ENCODE data around the gene GPBAR1. TPM values are rescaled to one million over a fixed set of nuclear protein-coding genes. Genes with fewer than 3 reads are reported as not detected.

The GPBAR1 gene
- total and polyA plus RNA-seq, 9 of the 15 experiments (the other 6 are each of a cell fraction or from before 2014, with no cell fraction given) = not detected

DNA sequence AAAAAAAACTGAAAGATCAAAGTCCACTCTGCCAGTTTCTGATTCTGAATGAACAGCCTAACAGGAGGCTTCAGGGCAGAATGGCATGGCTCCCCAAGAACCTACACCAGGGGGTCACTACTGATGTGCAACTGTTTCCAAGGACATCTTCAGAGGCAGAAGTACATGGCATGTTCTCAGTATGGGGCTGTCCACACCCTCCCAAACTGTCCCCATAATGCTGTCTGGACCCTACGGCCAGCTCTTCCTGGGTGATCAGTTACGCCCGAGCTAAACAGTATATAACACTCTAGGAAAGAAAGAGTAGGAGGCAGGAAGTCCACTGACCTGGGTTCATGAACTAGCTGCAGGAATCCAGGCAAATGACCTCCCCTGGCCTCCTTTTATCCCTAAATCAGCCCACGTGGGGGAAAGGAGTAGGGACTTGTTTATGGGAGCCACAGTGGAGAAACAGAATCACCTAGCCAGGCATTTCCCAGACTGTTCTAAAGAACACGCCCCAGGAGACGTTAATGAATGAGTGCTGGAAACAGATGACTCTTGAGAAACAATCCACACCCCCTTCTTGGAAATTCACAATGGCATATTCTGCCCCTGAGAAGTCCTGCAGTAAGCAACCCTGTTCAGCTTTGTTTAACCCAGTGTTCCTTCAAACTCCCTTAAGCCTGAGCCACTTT, 29.0 kb downstream of the GPBAR1 start:
- Histone ChIP-seq H3K27me3 (ENCODE audit: control insufficient read depth in 2 of 2, insufficient read depth in 2 of 2, low read length in 2 of 2) (no peaks in the 10 kb centered on the region), H3K36me3 (ENCODE audit: control insufficient read depth, insufficient read depth, low read length) (peaks cover 28% of the 10 kb centered on the region), H3K9me3 (replicated peaks; ENCODE audit: control insufficient read depth, insufficient read depth, low read depth, low read length) (no peaks in the 10 kb centered on the region), H3K4me1 (replicated peaks in 1 of 2; ENCODE audit: control insufficient read depth in 2 of 2, insufficient read depth in 2 of 2, low read length in 2 of 2) (peaks cover 48 to 59% of the 10 kb centered on the region in 2 experiments), H3K27ac (ENCODE audit: extremely low read depth, low read depth, low read length) (peak overlapping the region; percentile 88), H3K9me1 (ENCODE audit: control insufficient read depth, insufficient read depth, low read length) (peaks cover 3% of the 10 kb centered on the region), H3K4me3 (peak overlapping the region; percentile 62), H3K4me2 (ENCODE audit: insufficient read depth, low read length) (peak overlapping the region; percentile 94), H3K79me2 (ENCODE audit: control insufficient read depth, insufficient read depth, low read length) (peaks cover 76% of the 10 kb centered on the region), H2AFZ (ENCODE audit: low read depth, low read length) (no peak overlapping the region), H4K20me1 (replicated peaks; ENCODE audit: control insufficient read depth, insufficient read depth, low read length) (peaks cover 6% of the 10 kb centered on the region; the same call in 1 of the 2 replicates), H3K9ac (ENCODE audit: insufficient read depth in 1 of 2, low read depth in 2 of 2, low read length in 2 of 2) (peak overlapping the region; percentile 82 to 92; a peak in 3 of 4 replicates)
- ChIA-PET POLR2A (interaction anchor here (0.6 to 2.5 kb wide), 8 partner anchors 10 to 119 kb away, joined by 3 to 10 read pairs (median 4); partner anchors contain the start of genes AAMP and PNKD), CTCF (ENCODE audit: low intra/inter-chr PET ratio) (no interaction called here)
- DNase-seq (ENCODE audit: extremely low read depth in 1 of 4, low spot score in 3 of 4) (peak in 1 of 4 experiments; percentile 54), ATAC-seq (no peak), FAIRE-seq (no peak)
- TF ChIP-seq, protein P1, sequence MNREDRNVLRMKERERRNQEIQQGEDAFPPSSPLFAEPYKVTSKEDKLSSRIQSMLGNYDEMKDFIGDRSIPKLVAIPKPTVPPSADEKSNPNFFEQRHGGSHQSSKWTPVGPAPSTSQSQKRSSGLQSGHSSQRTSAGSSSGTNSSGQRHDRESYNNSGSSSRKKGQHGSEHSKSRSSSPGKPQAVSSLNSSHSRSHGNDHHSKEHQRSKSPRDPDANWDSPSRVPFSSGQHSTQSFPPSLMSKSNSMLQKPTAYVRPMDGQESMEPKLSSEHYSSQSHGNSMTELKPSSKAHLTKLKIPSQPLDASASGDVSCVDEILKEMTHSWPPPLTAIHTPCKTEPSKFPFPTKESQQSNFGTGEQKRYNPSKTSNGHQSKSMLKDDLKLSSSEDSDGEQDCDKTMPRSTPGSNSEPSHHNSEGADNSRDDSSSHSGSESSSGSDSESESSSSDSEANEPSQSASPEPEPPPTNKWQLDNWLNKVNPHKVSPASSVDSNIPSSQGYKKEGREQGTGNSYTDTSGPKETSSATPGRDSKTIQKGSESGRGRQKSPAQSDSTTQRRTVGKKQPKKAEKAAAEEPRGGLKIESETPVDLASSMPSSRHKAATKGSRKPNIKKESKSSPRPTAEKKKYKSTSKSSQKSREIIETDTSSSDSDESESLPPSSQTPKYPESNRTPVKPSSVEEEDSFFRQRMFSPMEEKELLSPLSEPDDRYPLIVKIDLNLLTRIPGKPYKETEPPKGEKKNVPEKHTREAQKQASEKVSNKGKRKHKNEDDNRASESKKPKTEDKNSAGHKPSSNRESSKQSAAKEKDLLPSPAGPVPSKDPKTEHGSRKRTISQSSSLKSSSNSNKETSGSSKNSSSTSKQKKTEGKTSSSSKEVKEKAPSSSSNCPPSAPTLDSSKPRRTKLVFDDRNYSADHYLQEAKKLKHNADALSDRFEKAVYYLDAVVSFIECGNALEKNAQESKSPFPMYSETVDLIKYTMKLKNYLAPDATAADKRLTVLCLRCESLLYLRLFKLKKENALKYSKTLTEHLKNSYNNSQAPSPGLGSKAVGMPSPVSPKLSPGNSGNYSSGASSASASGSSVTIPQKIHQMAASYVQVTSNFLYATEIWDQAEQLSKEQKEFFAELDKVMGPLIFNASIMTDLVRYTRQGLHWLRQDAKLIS (CRISPR knock-in tag; IDR thresholded peaks at IDR 0.05) = 0 out of 2 replicates have a peak, but pooled peaks have one; percentile 13
- TF ChIP-seq, protein P2, sequence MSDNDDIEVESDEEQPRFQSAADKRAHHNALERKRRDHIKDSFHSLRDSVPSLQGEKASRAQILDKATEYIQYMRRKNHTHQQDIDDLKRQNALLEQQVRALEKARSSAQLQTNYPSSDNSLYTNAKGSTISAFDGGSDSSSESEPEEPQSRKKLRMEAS (CRISPR knock-in tag; IDR thresholded peaks at IDR 0.05) = peak; percentile 10; the same call in 1 of the 2 replicates
- TF ChIP-seq, protein P3, sequence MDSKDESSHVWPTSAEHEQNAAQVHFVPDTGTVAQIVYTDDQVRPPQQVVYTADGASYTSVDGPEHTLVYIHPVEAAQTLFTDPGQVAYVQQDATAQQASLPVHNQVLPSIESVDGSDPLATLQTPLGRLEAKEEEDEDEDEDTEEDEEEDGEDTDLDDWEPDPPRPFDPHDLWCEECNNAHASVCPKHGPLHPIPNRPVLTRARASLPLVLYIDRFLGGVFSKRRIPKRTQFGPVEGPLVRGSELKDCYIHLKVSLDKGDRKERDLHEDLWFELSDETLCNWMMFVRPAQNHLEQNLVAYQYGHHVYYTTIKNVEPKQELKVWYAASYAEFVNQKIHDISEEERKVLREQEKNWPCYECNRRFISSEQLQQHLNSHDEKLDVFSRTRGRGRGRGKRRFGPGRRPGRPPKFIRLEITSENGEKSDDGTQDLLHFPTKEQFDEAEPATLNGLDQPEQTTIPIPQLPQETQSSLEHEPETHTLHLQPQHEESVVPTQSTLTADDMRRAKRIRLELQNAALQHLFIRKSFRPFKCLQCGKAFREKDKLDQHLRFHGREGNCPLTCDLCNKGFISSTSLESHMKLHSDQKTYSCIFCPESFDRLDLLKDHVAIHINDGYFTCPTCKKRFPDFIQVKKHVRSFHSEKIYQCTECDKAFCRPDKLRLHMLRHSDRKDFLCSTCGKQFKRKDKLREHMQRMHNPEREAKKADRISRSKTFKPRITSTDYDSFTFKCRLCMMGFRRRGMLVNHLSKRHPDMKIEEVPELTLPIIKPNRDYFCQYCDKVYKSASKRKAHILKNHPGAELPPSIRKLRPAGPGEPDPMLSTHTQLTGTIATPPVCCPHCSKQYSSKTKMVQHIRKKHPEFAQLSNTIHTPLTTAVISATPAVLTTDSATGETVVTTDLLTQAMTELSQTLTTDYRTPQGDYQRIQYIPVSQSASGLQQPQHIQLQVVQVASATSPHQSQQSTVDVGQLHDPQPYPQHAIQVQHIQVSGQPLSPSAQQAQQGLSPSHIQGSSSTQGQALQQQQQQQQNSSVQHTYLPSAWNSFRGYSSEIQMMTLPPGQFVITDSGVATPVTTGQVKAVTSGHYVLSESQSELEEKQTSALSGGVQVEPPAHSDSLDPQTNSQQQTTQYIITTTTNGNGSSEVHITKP (IDR thresholded peaks at IDR 0.05; ENCODE audit: partially characterized antibody) = peak; percentile 88
- TF ChIP-seq, protein P4, sequence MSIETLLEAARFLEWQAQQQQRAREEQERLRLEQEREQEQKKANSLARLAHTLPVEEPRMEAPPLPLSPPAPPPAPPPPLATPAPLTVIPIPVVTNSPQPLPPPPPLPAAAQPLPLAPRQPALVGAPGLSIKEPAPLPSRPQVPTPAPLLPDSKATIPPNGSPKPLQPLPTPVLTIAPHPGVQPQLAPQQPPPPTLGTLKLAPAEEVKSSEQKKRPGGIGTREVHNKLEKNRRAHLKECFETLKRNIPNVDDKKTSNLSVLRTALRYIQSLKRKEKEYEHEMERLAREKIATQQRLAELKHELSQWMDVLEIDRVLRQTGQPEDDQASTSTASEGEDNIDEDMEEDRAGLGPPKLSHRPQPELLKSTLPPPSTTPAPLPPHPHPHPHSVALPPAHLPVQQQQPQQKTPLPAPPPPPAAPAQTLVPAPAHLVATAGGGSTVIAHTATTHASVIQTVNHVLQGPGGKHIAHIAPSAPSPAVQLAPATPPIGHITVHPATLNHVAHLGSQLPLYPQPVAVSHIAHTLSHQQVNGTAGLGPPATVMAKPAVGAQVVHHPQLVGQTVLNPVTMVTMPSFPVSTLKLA (conservative IDR thresholded peaks at IDR 0.05) = 0 out of 4 replicates have a peak, but pooled peaks of 1 of the 2 experiments have one; percentile 30
- TF ChIP-seq, protein P5, sequence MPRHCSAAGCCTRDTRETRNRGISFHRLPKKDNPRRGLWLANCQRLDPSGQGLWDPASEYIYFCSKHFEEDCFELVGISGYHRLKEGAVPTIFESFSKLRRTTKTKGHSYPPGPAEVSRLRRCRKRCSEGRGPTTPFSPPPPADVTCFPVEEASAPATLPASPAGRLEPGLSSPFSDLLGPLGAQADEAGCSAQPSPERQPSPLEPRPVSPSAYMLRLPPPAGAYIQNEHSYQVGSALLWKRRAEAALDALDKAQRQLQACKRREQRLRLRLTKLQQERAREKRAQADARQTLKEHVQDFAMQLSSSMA (CRISPR knock-in tag; IDR thresholded peaks at IDR 0.05) = no peak
- TF ChIP-seq, protein P6, sequence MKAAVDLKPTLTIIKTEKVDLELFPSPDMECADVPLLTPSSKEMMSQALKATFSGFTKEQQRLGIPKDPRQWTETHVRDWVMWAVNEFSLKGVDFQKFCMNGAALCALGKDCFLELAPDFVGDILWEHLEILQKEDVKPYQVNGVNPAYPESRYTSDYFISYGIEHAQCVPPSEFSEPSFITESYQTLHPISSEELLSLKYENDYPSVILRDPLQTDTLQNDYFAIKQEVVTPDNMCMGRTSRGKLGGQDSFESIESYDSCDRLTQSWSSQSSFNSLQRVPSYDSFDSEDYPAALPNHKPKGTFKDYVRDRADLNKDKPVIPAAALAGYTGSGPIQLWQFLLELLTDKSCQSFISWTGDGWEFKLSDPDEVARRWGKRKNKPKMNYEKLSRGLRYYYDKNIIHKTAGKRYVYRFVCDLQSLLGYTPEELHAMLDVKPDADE (conservative IDR thresholded peaks at IDR 0.05; ENCODE audit: control insufficient read depth, low read depth, low read length) = no peak
- BruUV-seq (replicated peaks) = no TSS peak
- WGBS (ENCODE audit: insufficient coverage, low coverage, missing lambda C conversion rate) = 3% methylated on average over 6 of the region's 6 CpGs
- intact Hi-C loops (cut with micrococcal nuclease) = loop anchor here (5.0 kb wide), 1 partner anchor 278 kb away; the partner anchor contains the start of genes CNOT9 and USP37
- in situ Hi-C loops (cut with MboI) = loop anchor here (5.0 kb wide), 1 partner anchor 108 kb away; the partner anchor contains the start of gene CTDSP1

All from K562 (cell line).